ENCODE results near the gene POLR3H.

POLR3H gene

DNA sequence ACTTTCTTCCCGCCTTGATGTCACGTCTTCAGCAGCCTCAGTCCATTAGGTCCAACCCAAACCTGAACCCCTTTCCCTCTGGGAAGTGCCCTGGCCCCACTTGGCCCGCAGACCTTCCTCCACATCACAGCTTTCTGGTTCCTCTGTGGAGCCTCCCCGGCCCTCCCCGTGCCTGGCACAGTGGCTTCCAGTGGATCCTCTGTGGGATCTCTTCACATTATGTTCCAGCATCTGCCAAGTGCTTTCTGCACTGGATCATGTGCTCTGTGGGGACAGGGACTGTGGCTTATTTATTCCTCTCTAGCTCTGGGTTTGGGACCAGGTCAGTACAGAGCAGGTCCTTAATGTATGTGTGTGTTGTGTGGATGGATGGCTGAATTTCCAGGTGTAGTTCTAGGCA lies 30.9 kb downstream of the POLR3H start:
- no peak for DNase-seq

DNA sequence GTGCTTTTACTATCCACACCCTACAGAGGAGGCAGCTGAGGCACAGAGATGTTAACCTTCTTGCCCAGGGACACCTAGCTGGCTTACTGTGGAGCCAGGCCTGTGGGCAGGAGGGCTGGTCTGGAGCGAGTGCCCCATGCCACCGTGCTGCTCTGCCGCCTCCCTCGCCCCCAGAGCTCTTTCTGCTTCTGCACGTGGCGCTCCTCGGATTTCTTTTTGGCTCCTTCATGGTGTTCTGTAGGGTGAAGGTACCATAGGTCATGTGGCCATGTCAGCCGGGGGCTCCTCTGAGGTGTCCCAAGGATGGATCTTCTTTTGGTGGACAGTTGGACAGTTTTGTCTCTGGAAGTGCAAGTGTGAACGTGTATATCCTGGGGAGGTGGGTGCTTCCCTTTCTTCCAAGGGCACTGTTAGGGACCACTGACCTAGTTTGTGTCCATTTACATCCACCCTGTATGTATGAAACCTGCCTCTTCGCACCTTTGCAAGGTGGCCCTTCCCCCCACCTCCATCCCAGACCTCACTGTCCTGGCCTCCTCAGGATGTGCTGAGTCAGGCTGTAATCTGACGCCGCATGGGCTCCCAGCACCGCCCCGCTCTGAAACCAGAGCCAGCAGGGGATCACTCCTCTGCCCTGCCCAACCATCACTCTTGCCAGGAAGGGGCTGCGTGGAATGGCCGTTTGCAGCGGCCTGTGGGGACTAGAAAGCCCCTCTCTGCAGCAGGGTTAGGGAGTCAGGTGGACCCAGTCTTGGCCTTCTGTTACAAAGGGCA lies 31.7 kb downstream of the POLR3H start:
- no peak for DNase-seq

DNA sequence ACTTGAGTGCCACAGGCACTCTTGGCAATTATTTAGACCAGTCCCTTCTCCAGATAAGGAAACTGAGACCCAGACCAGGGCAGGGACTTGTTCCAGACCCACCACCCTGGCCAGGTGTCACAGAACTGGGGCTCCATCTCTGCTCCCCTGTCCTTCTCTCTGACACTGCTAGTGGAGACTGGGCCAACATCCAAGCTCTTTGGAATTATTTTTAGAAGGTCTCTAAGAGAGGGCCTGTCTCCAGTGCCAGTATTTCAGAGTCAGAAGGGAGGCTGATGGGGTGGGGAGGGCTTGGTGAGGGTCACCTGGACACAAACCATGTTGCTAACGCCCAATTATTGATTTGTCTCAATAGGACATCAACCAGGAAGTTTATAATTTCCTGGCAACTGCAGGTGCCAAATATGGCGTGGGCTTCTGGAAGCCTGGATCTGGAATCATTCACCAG lies 32.7 kb downstream of the POLR3H start:
- no peak for DNase-seq

DNA sequence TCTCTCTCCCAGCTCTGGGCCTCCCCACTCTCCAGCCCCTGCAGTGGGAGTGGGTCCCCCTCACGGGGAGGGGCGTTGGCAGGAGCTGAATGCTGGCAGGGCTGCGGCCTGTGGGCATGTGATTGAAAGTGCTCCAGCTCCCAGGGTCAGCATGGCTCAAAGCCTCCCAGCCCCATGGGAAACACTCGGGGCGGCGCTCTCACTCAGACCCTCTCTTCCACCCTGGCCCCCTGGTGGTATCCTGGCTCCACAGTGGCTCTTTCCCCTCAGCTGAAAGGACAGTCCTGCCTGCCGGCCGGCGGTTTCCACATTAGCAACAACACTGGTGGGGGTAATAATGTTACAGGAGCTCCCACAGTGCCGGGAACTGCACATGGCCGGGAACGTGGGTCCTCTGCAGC lies 35.5 kb downstream of the POLR3H start:
- no peak for DNase-seq

DNA sequence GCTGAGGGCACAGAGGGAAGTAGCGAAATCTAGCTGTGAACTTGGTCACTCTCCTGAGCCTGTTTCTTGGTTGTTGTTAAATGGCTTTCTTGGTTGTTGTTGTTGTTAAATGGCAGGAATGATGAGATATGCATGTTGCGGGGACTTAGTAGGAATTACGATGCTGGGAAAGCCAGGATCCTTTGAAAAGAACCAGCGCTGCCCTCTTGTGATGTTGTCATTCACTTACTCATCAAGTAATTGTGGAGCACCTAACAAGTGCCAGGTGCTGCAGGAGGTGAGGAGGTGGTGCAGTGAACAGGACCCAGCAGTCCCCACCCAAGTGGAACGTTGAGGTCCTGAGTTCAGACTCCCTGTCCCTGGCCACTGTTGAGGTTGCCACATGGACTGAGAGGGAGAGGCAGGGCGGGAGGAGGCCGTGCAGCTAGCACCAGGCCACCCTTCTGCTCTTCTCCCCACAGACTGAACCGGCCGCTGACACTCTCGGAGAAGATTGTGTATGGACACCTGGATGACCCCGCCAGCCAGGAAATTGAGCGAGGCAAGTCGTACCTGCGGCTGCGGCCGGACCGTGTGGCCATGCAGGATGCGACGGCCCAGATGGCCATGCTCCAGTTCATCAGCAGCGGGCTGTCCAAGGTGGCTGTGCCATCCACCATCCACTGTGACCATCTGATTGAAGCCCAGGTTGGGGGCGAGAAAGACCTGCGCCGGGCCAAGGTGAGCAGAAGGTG lies 36.8 kb downstream of the POLR3H start:
- DNase-seq: no peak

DNA sequence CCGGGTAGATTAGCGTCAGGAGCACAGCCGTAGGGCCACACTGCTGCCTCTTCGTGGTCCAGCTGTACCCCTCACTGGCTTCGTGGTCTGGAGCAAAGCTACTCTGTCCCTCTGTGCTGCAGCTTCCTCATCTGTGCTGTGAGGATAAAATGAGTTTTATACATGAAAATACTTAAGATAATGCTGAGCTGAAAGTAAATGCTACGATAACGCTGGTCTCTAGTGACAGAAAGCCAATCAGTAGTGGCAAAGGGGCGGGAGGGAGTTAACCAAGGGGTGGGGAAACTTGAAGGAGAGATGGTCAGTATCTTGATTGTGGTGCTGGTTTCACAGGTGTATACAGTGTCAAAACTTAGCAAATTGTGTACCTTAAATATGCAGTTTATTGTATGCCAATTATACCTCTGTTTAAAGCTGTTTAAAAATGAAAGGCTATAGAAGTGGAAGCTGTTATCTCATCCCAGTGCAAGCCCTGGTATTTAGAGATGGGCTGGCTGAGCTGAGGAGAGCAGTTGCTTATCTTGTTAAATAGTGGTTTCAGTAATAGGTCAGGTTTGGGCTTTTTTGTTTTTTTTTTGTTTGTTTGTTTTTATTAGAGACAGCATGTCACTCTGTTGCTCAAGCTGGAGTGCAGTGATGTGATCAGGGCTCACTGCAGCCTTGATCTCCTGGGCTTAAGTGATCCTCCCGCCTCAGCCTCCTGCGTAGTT lies 38.6 kb downstream of the POLR3H start:
- no peak for DNase-seq

DNA sequence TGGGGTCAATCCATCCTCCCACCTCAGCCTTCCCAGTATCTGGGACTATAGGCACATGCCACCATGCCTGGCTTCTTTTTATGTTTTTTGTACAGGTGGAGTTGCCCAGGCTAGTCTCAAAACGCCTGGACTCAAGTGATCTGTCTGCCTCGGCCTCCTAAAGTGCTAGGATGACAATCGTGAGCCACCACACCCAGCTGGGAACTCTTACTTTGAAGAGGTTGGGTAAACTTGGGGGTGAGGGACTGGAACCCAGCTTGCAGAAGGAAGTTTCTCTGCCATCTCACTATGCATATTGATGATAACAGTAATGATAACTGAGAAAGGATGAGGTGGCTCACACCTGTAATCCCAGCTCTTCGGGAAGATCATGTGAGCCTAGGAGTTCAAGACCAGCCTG lies 39.5 kb downstream of the POLR3H start:
- no peak for DNase-seq

DNA sequence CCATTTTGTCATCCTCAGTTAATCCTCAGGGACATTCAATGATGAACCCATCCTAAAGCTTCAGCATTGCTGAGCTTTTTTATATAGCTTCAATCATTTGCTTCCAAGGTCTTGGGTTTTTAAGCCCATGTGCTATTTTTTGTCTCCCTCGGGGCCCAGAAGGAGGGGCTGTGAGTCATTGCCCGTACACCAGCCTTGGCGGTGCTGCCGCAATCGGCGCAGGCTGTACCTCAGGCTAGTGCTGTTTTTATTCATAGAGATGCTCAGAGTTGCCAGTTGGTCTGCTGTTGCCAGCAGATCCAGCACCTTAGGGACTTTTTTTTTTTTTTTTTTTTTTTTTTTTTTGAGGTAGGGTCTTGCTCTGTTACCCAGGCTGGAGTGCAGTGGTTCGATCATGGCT lies 39.9 kb downstream of the POLR3H start:
- no peak for DNase-seq

DNA sequence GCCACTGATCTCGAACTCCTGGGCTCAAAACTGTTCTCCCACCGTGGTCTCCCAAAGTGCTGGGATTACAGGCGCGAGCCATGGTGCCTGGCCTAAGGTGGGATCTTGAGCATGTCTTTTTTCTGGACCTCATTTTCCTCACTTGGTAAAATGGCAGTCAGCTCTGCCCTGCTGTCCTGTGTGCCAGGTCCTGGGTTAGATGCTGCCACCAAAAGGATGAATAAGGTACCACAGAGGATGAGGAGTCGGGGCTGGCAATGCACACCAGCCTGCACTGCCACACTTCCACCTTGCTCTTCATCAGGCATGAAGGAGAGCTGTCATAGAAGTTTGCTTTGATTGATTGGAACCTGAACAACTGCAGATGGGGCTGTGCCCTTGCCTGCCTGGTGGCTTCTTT lies 43.1 kb downstream of the POLR3H start:
- DNase-seq: no peak

DNA sequence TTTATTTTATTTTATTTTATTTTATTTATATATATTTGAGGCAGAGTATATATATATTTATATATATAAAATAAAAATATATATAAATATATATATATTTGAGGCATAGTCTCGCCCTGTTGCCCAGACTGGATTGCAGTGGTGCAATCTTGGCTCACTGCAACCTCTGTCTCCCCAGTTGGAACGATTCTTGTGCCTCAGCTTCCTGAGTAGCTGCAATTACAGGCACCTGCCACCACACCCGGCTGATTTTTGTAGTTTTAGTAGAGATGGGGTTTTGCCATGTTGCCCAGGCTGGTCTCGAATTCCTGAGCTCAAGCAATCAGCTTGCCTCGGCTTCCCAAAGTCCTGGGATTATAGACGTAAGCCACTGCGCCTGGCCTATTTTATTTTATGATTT lies 44.0 kb downstream of the POLR3H start:
- no peak for DNase-seq

DNA sequence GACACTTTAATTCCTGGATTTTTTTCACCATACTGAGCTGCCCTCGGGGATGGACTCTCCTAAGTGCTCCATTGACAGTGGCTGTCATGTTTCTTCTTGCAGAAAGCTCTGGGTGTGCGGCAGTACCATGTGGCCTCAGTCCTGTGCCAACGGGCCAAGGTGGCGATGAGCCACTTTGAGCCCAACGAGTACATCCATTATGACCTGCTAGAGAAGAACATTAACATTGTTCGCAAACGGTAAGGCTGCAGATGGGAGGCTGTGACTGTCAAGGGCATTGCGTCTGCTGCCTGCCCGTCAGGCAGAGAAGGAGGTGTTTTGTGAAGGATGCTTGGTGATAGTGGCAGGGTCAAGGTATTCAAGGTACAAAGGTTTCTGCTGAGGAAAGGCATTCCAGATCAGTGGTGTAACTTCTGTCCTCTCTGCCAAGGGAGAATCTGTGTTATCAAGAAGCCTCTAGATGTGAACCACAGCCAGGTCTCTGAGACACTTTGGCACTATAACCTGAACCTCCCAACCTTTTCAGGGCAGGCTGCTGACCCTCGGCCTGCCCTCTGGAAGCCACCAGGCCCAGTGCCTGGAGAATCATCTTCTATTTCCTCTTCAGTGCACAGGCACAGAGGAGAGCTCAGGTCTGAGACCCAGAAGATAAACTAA lies 44.5 kb downstream of the POLR3H start:
- DNase-seq: no peak

DNA sequence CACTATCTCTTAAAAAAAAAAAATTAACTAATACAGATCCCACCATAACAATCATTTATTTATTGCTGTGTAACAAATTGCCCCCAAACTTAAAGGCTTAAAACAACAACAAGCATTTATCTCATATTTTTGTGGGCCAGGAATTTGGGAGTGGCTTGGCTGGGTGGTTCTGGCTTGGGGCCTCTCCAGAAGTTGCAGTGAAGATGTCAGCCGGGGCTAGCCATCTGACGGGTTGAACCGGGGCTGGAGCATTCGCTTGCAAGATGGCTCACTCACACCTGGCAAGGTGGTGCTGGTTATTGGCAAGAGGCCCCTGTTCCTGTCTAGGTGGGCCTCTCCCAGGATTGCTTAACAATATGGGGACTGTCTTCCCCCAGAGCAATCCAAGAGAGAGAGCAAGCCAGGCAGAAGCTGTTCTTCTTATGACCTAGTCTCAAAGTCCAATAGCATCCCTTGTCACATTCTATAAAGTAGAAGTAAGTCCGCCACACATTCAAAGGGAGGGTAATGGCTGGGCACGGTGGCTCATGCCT lies 45.9 kb downstream of the POLR3H start:
- no peak for DNase-seq

DNA sequence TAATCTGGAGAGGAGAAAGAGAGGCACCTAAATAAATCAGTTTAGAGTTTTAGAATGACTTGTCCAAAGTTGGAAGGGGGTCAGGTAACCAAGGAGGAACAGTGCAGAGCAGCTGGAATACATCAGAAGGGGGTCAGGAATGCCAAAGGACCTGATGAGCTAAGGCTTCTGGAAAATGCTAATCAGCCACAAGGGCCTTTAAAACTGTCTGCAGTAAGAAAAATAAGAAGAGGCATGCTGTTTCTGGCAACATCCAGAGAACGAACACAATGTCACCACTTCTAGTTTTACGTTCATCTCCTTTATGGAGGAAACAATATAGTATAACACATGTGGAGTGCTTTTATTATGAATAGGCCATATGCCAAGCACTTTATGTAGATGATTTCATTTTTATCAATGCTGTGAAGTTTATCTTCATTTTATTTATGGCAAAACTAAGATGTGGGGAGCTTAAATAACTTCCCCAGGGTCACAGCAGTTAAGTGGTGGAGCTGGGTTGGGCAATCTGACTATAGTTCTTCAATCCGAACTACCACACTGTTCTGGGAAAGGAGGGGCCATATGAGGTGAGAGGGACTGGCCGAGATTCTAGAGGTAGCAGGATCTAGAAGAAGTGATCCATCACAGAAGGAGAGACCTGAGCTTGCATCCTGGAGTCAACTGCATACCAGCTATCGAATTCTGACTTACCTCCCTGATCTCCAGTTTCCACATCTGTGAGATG lies 52.7 kb downstream of the POLR3H start:
- no peak for DNase-seq

DNA sequence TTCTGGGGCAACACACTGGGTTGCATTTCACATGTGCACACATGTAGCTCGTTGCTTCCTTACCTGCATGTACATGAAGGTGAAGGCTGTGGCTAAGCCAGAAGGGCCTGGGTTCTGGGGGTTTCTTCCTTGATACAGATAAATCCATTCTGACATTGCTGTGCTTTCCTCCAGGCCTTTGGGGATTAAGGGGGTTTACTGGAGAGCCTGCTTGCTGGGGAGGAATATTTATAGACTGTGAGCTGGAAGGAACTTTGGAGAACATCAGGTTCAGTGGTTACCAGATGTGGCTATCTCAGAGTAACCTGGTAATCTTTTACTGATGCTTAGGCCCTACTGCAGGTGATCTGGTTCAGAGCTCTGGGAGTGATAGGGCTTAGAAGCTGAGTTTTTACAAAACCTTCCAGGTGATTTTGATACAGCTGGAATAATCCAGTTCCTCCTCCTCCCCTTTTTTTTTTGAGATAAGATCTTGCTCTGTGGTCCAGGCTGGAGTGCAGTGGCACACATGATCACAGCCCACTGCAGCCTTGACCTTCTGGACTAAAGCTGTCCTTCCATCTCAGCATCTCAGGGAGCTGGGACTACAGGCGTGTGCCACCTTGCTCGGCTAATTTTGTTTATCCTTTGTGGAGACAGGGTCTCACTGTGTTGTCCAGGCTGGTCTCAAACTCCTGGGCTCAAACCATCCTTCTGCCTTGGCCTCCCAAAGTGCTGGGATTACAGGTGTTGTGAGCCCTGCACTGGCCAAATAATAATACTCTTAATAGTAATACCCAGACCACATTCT lies 55.5 kb downstream of the POLR3H start:
- no peak for DNase-seq

DNA sequence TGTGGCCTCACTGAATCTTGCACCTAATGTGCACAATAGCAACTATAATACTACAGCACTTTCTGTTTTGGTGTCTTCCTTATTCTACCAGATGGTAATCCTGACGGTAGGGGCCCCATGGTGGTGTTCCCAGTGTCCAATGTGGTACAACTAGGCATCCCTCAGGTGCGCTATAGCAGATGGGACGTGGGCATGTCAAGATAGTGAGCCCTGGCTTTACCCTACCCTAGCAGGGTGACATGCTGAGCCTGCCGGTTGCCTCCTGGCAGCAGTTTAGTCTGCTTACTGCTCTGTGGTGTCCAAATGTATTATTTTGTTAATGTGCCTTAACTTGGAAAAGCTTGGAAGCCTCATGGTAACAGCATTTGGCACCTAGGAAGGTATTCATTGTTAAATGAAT lies 56.2 kb downstream of the POLR3H start:
- DNase-seq: no peak

DNA sequence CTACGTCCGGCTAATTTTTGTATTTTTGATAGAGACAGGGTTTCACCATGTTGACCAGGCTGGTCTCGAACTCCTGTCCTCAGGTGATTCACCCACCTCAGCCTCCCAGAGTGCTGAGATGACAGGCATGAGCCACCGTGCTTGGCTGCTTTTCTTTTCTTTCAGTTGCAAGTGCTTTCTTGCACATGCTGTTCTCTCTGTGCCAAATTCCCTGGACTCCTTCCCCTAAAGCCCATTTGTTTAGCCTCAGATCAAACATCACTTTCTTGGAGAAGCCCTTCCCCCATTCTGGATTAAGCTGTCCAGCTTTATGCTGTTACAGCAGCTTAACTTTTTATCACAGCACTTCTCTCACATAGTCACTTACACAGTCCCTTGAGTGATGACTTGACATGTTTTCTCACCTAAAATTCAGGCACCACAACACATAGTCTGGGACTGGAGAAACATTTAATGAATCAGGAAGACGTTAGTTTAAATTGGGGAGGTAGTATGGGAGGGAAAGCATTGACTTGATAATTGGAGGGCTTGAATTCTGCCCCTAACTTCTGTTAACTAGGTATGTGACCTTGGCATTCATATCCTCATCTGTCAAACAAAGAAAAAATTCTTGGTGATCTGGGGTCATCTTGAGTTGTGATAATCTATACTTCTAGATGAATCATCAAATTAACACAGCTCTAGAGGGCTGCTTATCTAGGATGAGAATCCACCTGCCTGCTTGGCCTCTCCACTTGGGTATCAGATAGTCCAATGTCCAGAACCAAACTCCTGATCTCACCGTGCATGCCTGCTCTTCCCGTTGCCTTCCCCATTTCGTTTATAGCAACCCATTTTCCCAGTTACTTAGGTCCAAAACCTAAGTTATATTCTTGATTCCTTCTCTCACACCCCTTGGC lies 57.0 kb downstream of the POLR3H start:
- DNase-seq: no peak

DNA sequence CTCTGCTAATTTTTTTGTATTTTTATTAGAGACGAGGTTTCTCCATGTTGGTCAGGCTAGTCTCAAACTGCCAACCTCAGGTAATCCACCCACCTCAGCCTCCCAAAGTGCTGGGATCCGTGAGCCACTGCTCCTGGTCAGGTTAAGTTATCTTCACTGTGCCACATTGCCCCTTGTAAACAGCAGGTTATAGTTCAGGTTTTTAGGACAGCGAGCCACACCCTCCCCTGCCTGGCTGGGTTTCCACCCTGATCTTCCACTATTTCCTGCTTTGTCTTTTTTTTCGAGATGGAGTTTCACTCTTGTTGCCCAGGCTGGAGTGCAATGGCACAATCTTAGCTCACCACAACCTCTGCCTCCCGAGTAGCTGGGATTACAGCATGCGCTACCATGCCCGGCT lies 59.2 kb downstream of the POLR3H start:
- DNase-seq: no peak

DNA sequence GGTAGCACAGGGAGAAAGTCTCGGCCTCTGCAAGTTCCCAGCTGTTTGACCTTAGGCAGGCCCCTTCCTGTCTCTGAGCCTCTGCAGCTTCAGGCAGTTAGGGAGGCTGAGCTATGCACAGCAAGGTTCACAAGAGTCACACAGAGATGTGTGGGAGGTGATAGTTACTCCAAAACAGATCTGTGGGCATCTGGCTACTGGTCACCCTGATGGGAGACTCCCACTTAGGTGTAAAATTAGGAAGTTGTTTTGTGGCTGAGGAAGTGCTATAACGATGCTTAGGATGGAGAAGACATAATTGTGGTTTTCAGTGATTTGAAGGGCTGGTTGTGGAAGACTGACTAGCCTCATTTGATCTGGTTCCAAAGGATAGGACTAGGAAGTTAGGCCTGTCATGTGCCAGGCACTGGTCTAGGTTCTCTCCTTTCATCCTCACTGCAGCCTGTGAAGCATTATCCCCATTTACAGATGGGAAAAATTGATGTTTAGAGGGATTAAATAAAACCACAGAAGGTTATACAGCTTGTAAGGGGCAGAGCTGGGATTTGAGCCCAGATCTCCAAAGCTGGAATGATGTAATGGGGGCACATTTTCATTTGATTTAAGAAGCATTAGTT lies 61.8 kb downstream of the POLR3H start:
- no peak for DNase-seq

DNA sequence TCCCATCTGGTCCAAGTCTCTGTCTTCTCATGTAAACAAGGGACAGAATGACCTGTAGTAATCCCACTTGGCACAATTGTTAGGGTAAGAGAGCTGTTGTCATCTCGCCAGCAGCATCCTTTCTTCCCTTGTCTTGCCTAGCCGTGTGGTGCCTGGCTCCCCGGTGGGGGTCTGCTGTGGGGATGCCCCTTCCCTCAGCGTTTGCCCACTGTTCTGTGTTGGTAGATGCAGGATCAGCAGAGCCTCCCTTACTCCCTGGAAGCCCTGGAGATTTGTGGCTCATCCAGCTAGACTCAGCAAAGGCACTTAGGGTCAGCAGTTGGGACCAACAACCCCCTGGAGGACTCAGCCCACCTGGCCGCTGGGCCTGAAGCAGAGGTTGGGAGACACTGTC lies 62.3 kb downstream of the POLR3H start:
- no peak for DNase-seq
